Muscle of arm (tissue), 12 donors: ENCODE data around the gene PRH2. TPM values are rescaled to one million over a fixed set of nuclear protein-coding genes. Genes with fewer than 3 reads are reported as not detected.

Source experiments
- DNase-seq: peaks from one replicate; pipeline ENCODE4 v3.0.0-alpha.2; 2013
- polyA plus RNA-seq, 12 donors: library from polyadenylated mRNA; unstranded; fragments of 120-200 nt; gene quantifications; one replicate each; pipeline ENCODE4 v1.2.1, GENCODE V29; 2013; ENCODE audit not compliant: insufficient read length in 12 of 12

Gene PRH2
- polyA plus RNA-seq, 12 donors, result 0.26 to 0.45 (median 0.37) TPM; not detected in 9

- no peak for DNase-seq
Measured at GRCh38 chr12:10960211-10960610, 31.2 kb downstream of the PRH2 start.

DNA sequence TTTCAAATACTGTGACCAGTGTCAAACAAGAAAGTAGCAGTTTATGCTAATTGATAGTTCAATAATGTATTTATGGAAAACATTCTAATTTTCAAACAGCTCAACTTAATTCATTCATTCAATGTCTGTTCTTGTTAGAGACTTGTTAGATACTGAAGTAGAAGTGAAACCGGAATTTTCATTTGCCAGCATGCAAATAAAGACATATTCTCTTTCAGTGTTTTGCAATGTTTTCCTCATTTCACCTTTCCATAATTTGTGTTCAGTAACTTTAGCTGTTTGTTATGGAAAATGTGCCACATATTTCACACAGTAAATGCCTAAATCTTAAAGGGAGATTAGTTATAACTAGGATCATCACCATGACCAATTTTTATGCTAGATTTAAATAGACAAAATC, 36.4 kb downstream of the PRH2 start:
- no peak for DNase-seq

DNA sequence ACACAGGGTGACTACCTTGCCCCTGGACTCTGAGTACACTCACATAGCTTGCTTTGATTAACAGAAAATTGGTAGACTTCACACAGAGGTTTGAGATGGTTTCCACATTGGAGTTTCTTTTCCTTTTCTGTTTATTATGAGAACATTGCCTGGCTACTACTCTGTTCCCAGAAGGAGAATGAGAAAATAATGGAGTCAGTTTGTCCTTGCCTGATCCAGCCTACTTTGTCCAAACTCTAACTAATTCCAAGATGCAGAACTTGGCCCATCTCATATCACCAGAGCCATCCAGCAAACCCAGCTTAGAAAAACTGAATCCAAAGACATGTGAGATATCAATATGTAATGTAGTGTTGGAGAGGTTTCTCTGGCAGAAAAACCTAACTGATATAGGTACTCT, 37.3 kb downstream of the PRH2 start:
- DNase-seq, result no peak

GRCh38 chr12:10967409-10967808, 38.4 kb downstream of the PRH2 start:
- no peak for DNase-seq

DNA sequence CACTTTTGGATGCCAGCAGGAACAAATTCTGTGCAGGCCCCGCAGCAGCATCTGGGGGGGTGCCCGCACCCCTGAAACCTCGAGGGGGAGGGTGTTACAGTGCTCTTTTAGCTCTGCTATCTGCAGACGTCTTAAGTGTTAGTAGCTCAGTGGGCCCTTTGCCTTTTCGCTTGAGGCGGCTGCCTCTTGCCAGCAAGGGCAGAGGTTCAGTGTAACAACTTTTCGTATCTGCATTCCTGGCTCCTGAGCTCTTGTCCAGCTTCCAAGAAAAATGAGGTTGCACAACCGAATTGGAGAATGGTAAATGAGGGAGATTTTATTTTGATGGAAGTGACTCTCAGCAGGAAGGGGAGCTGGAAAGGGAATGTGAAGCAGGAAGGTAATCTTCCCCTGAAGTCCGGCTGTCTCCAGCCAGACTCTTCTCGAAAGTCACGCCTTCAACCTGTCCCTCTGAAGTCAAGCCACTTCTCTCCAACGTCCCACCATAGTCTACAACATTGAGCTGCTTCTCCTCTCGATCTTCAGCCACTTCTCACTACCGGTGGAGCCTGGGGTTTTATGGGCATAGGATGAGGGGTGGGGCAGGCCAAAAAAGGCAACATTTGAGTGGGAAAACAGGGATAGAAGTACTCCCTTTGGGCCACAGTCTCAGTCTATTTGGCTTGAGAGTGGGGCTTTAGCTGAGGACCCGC, 39.9 kb downstream of the PRH2 start:
- no peak for DNase-seq

- no peak for DNase-seq
Measured at GRCh38 chr12:10974965-10975364, 45.9 kb downstream of the PRH2 start.

DNA sequence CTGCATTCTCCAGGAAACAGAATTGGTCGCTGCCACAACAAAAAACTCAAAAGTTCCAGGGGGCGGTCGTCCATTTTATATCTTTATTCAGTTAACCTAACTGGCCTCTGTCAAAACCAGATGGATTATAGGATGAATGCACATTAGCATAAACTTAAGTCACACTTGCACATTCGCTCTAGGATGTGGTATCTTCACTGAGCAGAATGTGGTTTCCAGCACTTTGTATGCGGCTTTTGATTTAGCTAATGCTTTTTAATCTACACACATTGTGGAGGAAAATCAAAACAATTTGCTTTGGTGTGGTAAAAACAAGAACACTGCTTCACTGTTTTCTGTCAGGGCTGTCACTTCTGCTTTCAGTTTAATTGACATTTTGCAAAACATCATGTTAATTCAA, 53.2 kb downstream of the PRH2 start:
- DNase-seq, result no peak

Other genes with a start within 250 kb of the PRH2 start
- gene YBX3, start 205.9 kb upstream of the PRH2 start, polyA plus RNA-seq, result 1,000 to 10,000 TPM in 3 of 12 donors, 100 to 1,000 TPM in 9; 554 to 1,254 (median 766) TPM
- gene TAS2R7, start 126.6 kb upstream of the PRH2 start, polyA plus RNA-seq, result not detected
- gene TAS2R8, start 122.0 kb upstream of the PRH2 start, polyA plus RNA-seq, result not detected
- not detected for gene TAS2R9, start 119.1 kb upstream of the PRH2 start, polyA plus RNA-seq
- gene TAS2R10, start 102.9 kb upstream of the PRH2 start, polyA plus RNA-seq, result 1 to 10 TPM in 6 of 12 donors, under 1 TPM in 4, not detected in 2; 0.26 to 2.0 (median 1.1) TPM
- gene PRR4, start 79.8 kb upstream of the PRH2 start, polyA plus RNA-seq, result 1 to 10 TPM in 10 of 12 donors, not detected in 2; 2.3 to 9.4 (median 4.3) TPM
- 10 to 100 TPM in 3 of 12 donors, 1 to 10 TPM in 7, not detected in 2; 4.9 to 16.0 (median 8.6) TPM for gene PRH1, start 45.0 kb upstream of the PRH2 start, polyA plus RNA-seq
- under 1 TPM in 3 of 12 donors, not detected in 9; 0.11 to 0.22 (median 0.21) TPM for gene TAS2R13, start 19.7 kb upstream of the PRH2 start, polyA plus RNA-seq
- gene TAS2R14, start 10.0 kb downstream of the PRH2 start, polyA plus RNA-seq, result 1 to 10 TPM in 10 of 12 donors, not detected in 2; 1.8 to 6.2 (median 3.3) TPM
- under 1 TPM in 1 of 12 donors, not detected in 11; 0.19 TPM for gene TAS2R50, start 57.7 kb downstream of the PRH2 start, polyA plus RNA-seq
- gene TAS2R20, start 69.1 kb downstream of the PRH2 start, polyA plus RNA-seq, result 1 to 10 TPM in 6 of 12 donors, under 1 TPM in 4, not detected in 2; 0.54 to 3.7 (median 1.6) TPM
- 1 to 10 TPM in 8 of 12 donors, under 1 TPM in 2, not detected in 2; 0.50 to 3.4 (median 1.3) TPM for gene TAS2R19, start 93.4 kb downstream of the PRH2 start, polyA plus RNA-seq
- gene TAS2R31, start 102.2 kb downstream of the PRH2 start, polyA plus RNA-seq, result 1 to 10 TPM in 5 of 12 donors, under 1 TPM in 5, not detected in 2; 0.63 to 2.3 (median 1.0) TPM
- under 1 TPM in 2 of 12 donors, not detected in 10; 0.24 to 0.28 TPM for gene TAS2R46, start 133.1 kb downstream of the PRH2 start, polyA plus RNA-seq
- under 1 TPM in 7 of 12 donors, not detected in 5; 0.18 to 0.39 (median 0.21) TPM for gene TAS2R43, start 163.1 kb downstream of the PRH2 start, polyA plus RNA-seq
- gene TAS2R30, start 205.4 kb downstream of the PRH2 start, polyA plus RNA-seq, result under 1 TPM in 5 of 12 donors, not detected in 7; 0.10 to 0.33 (median 0.23) TPM
- gene SMIM10L1, start 242.0 kb downstream of the PRH2 start, polyA plus RNA-seq, result 10 to 100 TPM in 10 of 12 donors, 1 to 10 TPM in 1, not detected in 1; 8.5 to 17.3 (median 13.2) TPM